Measurements from ENCODE around the gene MYCBP2.
"Not testable (repeated sequence)": the region's sequence is repeated elsewhere in the genome, so short reads cannot be mapped to it uniquely, and the experiment has no call there.

Gene MYCBP2

GRCh38 chr13:77198995-77199394 lies 127.9 kb downstream of the MYCBP2 start:
- DNase-seq, result not testable (repeated sequence)

GRCh38 chr13:77196052-77196618 lies 130.8 kb downstream of the MYCBP2 start:
- DNase-seq, result no peak

- no peak for DNase-seq
Measured at GRCh38 chr13:77190349-77190958, 136.4 kb downstream of the MYCBP2 start.

- DNase-seq, result no peak
Measured at GRCh38 chr13:77185721-77186120, 141.2 kb downstream of the MYCBP2 start.

- no peak for DNase-seq
Measured at GRCh38 chr13:77184455-77184854, 142.4 kb downstream of the MYCBP2 start.

GRCh38 chr13:77180011-77180410 lies 146.9 kb downstream of the MYCBP2 start:
- no peak for DNase-seq

- no peak for DNase-seq
Measured at GRCh38 chr13:77177646-77178045, 149.2 kb downstream of the MYCBP2 start.

GRCh38 chr13:77176350-77176749 lies 150.5 kb downstream of the MYCBP2 start:
- no peak for DNase-seq

- DNase-seq, result no peak
Measured at GRCh38 chr13:77172650-77173049, 154.2 kb downstream of the MYCBP2 start.

GRCh38 chr13:77171451-77171850 lies 155.4 kb downstream of the MYCBP2 start:
- DNase-seq, result no peak

- DNase-seq, result no peak
Measured at GRCh38 chr13:77168237-77168636, 158.7 kb downstream of the MYCBP2 start.

GRCh38 chr13:77150651-77151050 lies 176.2 kb downstream of the MYCBP2 start:
- DNase-seq, result no peak

GRCh38 chr13:77143431-77143830 lies 183.5 kb downstream of the MYCBP2 start:
- no peak for DNase-seq

- DNase-seq, result no peak
Measured at GRCh38 chr13:77139306-77139705, 187.6 kb downstream of the MYCBP2 start.

GRCh38 chr13:77138813-77139212 lies 188.1 kb downstream of the MYCBP2 start:
- no peak for DNase-seq

GRCh38 chr13:77136902-77137420 lies 189.9 kb downstream of the MYCBP2 start:
- DNase-seq, result no peak

- no peak for DNase-seq
Measured at GRCh38 chr13:77124423-77124822, 202.5 kb downstream of the MYCBP2 start.

- DNase-seq, result no peak
Measured at GRCh38 chr13:77118134-77118533, 208.8 kb downstream of the MYCBP2 start.

- DNase-seq, result no peak
Measured at GRCh38 chr13:77114271-77114670, 212.6 kb downstream of the MYCBP2 start.

GRCh38 chr13:77113496-77113895 lies 213.4 kb downstream of the MYCBP2 start:
- no peak for DNase-seq

GRCh38 chr13:77105051-77105450 lies 221.8 kb downstream of the MYCBP2 start:
- no peak for DNase-seq

- DNase-seq, result no peak
Measured at GRCh38 chr13:77099415-77099814, 227.5 kb downstream of the MYCBP2 start.

GRCh38 chr13:77095288-77095687 lies 231.6 kb downstream of the MYCBP2 start:
- no peak for DNase-seq

- no peak for DNase-seq
Measured at GRCh38 chr13:77094773-77095172, 232.1 kb downstream of the MYCBP2 start.

GRCh38 chr13:77093735-77094134 lies 233.2 kb downstream of the MYCBP2 start:
- DNase-seq, result no peak

Measured in NCI-H774 (cell line).